Measurements from ENCODE around the gene DGCR2. TPM values are rescaled to one million over a fixed set of nuclear protein-coding genes. Genes with fewer than 3 reads are reported as not detected.

The DGCR2 gene
- total and polyA plus RNA-seq, 2 of the 4 experiments (the other 2 are of a cell fraction): 17.2 to 35.4 TPM

DNA sequence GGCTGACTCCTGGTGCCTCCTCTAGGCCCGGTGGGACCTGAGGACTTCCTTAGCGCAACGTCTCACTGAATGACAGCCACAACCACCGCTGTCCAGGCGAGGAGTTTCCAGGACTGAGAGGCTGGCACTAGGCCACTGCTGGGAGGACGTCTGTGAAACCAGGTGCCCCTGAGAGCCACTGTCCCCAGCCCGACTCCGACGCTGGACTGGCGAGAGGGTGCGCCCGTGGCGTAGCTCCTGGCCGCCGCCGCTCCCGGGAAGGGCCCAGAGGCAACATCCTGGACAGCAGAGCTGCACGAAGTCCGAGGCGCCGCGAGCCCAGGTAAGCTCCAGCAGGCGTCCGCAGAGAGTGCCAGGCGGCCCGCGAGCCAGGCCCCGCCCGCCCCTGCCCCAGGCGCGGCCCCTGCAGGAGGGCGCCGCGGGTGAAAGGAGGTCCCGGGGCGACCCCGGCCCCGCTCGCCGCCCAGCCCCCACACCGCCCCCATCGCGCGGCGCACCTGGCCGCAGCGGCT is 525 bp downstream of the DGCR2 start:
- Histone ChIP-seq H2AK5ac (ENCODE audit: low read depth, low read length) (peak overlapping the region; percentile 78), H2BK15ac (ENCODE audit: low read depth, low read length) (no peak overlapping the region), H3K36me3 (ENCODE audit: control insufficient read depth, insufficient read depth, low read length) (peaks cover 5% of the 10 kb centered on the region; the same call in 1 of the 2 replicates), H3K79me1 (ENCODE audit: low read depth in 1 of 2, low read length in 2 of 2) (peaks cover 19 to 50% of the 10 kb centered on the region in 2 experiments), H3K4me3 (ENCODE audit: insufficient read depth, low read depth, low read length) (peak overlapping the region; percentile 99), H3K56ac (ENCODE audit: extremely low read depth, insufficient read depth, low read length) (peak overlapping the region; percentile 10; the same call in 1 of the 2 replicates), H4K20me1 (ENCODE audit: insufficient read depth, low read length) (peaks cover 51% of the 10 kb centered on the region), H3K14ac (replicated peaks; ENCODE audit: low read depth, low read length) (peak overlapping the region; percentile 94), H3K9me3 (ENCODE audit: control insufficient read depth, insufficient read depth, low read length) (no peaks in the 10 kb centered on the region), H4K5ac (ENCODE audit: low read depth, low read length) (no peak overlapping the region; the same call in none of the 2 replicates), H3K9ac (ENCODE audit: low read depth, low read length) (peak overlapping the region; percentile 88), H3K27me3 (ENCODE audit: control insufficient read depth, insufficient read depth, low read length) (no peaks in the 10 kb centered on the region), H3K27ac (ENCODE audit: insufficient read depth, low read length) (peak overlapping the region; percentile 94), H3K4ac (ENCODE audit: low read depth, low read length) (peak overlapping the region; percentile 67), H2BK120ac (ENCODE audit: low read depth, low read length) (no peak overlapping the region), H2BK5ac (ENCODE audit: low read depth, low read length, poor library complexity, severe bottlenecking) (peak overlapping the region; percentile 59), H3K18ac (ENCODE audit: low read depth, low read length) (no peak overlapping the region), H4K8ac (ENCODE audit: low read depth in 2 of 2, low read length in 2 of 2) (peak overlapping the region; percentile 52 to 61; a peak in 2 of 4 replicates), H2AFZ (replicated peaks; ENCODE audit: low read length, poor library complexity) (peak overlapping the region; percentile 92), H3K4me2 (ENCODE audit: low read depth, low read length) (peak overlapping the region; percentile 100), H3K23ac (ENCODE audit: low read depth, low read length) (peak overlapping the region; percentile 94), H2AK9ac (replicated peaks; ENCODE audit: low read depth, low read length, poor library complexity) (peak overlapping the region; percentile 97), H2BK20ac (ENCODE audit: low read depth, low read length) (no peak overlapping the region), H3K9me1 (ENCODE audit: insufficient read depth, low read length) (peaks cover 26% of the 10 kb centered on the region), H4K91ac (ENCODE audit: insufficient read depth, low read depth, low read length) (peak overlapping the region; percentile 6; the same call in 1 of the 2 replicates), H3K4me1 (ENCODE audit: control insufficient read depth, insufficient read depth, low read length) (peaks cover 16% of the 10 kb centered on the region)
- 0% methylated on average over 4 of the region's 47 CpGs; no CpG with 5 or more reads in 1 of the 2 experiments for WGBS, 2 experiments (ENCODE audit: extremely low coverage in 2 of 2, insufficient read length in 1 of 2)
- ATAC-seq (ENCODE audit: low read depth) (peak; percentile 21), DNase-seq (peak; percentile 7)
- BruUV-seq (replicated peaks): no TSS peak
- in situ Hi-C loops (cut with MboI; ENCODE audit: low sequenced_read_pairs): no loop called here
- dilution Hi-C loops (cut with HindIII; ENCODE audit: low sequenced_read_pairs, unreplicated experiment): no loop called here
- ChIA-PET POLR2A (ENCODE audit: unreplicated experiment) (no interaction called here), CTCF (no interaction called here)
- intact Hi-C loops (cut with micrococcal nuclease): loop anchor here (5.0 kb wide), 1 partner anchor 59 kb away; no protein-coding TSS in a partner anchor
- TF ChIP-seq MAZ (IDR thresholded peaks at IDR 0.05; ENCODE audit: borderline replicate concordance, low read depth, low read length): no peak
- TF ChIP-seq USF2 (IDR thresholded peaks at IDR 0.05; ENCODE audit: low read depth, low read length): no peak
- TF ChIP-seq CEBPB (IDR thresholded peaks at IDR 0.05; ENCODE audit: low read depth, low read length): no peak
- TF ChIP-seq MAFK (IDR thresholded peaks at IDR 0.05; ENCODE audit: low read depth, low read length): no peak
- TF ChIP-seq ELK1 (IDR thresholded peaks at IDR 0.05; ENCODE audit: borderline replicate concordance, low read depth, low read length): no peak
- TF ChIP-seq RFX5 (IDR thresholded peaks at IDR 0.05; ENCODE audit: low read depth, low read length): no peak
- no peak for TF ChIP-seq RCOR1 (IDR thresholded peaks at IDR 0.05; ENCODE audit: insufficient replicate concordance, low read length)
- no peak for TF ChIP-seq CHD1 (IDR thresholded peaks at IDR 0.05; ENCODE audit: low read depth, low read length)
- no peak; the same call in 1 of the 2 replicates for TF ChIP-seq POLR2A (IDR thresholded peaks at IDR 0.05; ENCODE audit: low read depth, low read length)
- no peak for TF ChIP-seq SMC3 (IDR thresholded peaks at IDR 0.05; ENCODE audit: low read depth, low read length)
- TF ChIP-seq, protein P1, sequence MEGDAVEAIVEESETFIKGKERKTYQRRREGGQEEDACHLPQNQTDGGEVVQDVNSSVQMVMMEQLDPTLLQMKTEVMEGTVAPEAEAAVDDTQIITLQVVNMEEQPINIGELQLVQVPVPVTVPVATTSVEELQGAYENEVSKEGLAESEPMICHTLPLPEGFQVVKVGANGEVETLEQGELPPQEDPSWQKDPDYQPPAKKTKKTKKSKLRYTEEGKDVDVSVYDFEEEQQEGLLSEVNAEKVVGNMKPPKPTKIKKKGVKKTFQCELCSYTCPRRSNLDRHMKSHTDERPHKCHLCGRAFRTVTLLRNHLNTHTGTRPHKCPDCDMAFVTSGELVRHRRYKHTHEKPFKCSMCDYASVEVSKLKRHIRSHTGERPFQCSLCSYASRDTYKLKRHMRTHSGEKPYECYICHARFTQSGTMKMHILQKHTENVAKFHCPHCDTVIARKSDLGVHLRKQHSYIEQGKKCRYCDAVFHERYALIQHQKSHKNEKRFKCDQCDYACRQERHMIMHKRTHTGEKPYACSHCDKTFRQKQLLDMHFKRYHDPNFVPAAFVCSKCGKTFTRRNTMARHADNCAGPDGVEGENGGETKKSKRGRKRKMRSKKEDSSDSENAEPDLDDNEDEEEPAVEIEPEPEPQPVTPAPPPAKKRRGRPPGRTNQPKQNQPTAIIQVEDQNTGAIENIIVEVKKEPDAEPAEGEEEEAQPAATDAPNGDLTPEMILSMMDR (conservative IDR thresholded peaks at IDR 0.05; ENCODE audit: low read depth, low read length): no peak
- TF ChIP-seq NFE2L2 (IDR thresholded peaks at IDR 0.05; ENCODE audit: low read depth, low read length): no peak
- no peak for TF ChIP-seq BHLHE40 (IDR thresholded peaks at IDR 0.05; ENCODE audit: low read depth, low read length)
- TF ChIP-seq MXI1 (IDR thresholded peaks at IDR 0.05; ENCODE audit: borderline replicate concordance, low read depth, low read length): no peak
- TF ChIP-seq RAD21 (IDR thresholded peaks at IDR 0.05; ENCODE audit: low read length): no peak
- TF ChIP-seq FOS (IDR thresholded peaks at IDR 0.05; ENCODE audit: low read depth, low read length): no peak

Data from IMR-90 (cell line).